Liver (tissue), 9 donors: Measurements from ENCODE around the gene LSMEM2. TPM values are rescaled to one million over a fixed set of nuclear protein-coding genes. Genes with fewer than 3 reads are reported as not detected.
"Not testable (repeated sequence)": the region's sequence is repeated elsewhere in the genome, so short reads cannot be mapped to it uniquely, and the experiment has no call there.

ENCODE experiments used
- DNase-seq: peaks from one replicate; pipeline ENCODE4 v3.0.0-alpha.2; 2017; ENCODE audit warnings: low spot score
- H3K27ac ChIP-seq, 2 donors: one replicate each; pipeline ENCODE4 v1.7.0; 2013; ENCODE audit warnings: inconsistent platforms in 2 of 2, low read length in 2 of 2, control low read depth in 1 of 2, low read depth in 1 of 2, mild to moderate bottlenecking in 1 of 2
- H3K27me3 ChIP-seq, 4 donors: one replicate each; pipeline versions ENCODE4 v1.6.1 to v1.7.0; 2013; ENCODE audit warnings: low read length in 3 of 4, inconsistent platforms in 1 of 4, mild to moderate bottlenecking in 1 of 4, moderate library complexity in 1 of 4; ENCODE audit not compliant: control insufficient read depth in 4 of 4, insufficient read depth in 4 of 4
- H3K36me3 ChIP-seq, 4 donors: one replicate each; pipeline versions ENCODE4 v1.6.1 to v1.7.0; 2013; ENCODE audit warnings: low read length in 3 of 4, mild to moderate bottlenecking in 3 of 4, low read depth in 1 of 4, moderate library complexity in 1 of 4; ENCODE audit not compliant: control insufficient read depth in 4 of 4, insufficient read depth in 3 of 4
- H3K4me1 ChIP-seq, 4 donors: one replicate each; pipeline versions ENCODE4 v1.6.1 to v1.7.0; 2013; ENCODE audit warnings: low read length in 3 of 4, mild to moderate bottlenecking in 3 of 4, moderate library complexity in 1 of 4; ENCODE audit not compliant: control insufficient read depth in 4 of 4, insufficient read depth in 4 of 4
- H3K4me3 ChIP-seq, 3 donors: one replicate each; pipeline versions ENCODE4 v1.6.1 to v1.7.0; 2013; ENCODE audit warnings: low read length in 3 of 3, control low read depth in 1 of 3, low read depth in 1 of 3, mild to moderate bottlenecking in 1 of 3
- H3K9ac ChIP-seq, 2 donors: one replicate each; pipeline ENCODE4 v1.7.0; 2013; ENCODE audit warnings: low read length in 2 of 2, mild to moderate bottlenecking in 2 of 2, moderate library complexity in 2 of 2, control low read depth in 1 of 2, low read depth in 1 of 2
- H3K9me3 ChIP-seq, 4 donors: one replicate each; pipeline versions ENCODE4 v1.6.1 to v1.7.0; 2013; ENCODE audit warnings: low read length in 3 of 4; ENCODE audit not compliant: control insufficient read depth in 4 of 4
- EGR1 ChIP-seq, 2 donors: IDR thresholded peaks; 2 replicates each; pipeline ENCODE4 v1.6.1; 2016 to 2018; ENCODE audit warnings: antibody characterized with exemption in 2 of 2, low read depth in 2 of 2
- FOXA2 ChIP-seq: IDR thresholded peaks from 2 replicates; pipeline ENCODE4 v1.6.1; 2016; ENCODE audit warnings: antibody characterized with exemption
- HNF4G ChIP-seq: IDR thresholded peaks from 2 replicates; pipeline ENCODE4 v1.6.1; 2016; ENCODE audit warnings: antibody characterized with exemption
- NR2F2 ChIP-seq: IDR thresholded peaks from 2 replicates; pipeline ENCODE4 v1.6.1; 2016; ENCODE audit warnings: antibody characterized with exemption
- RAD21 ChIP-seq, 2 donors: IDR thresholded peaks; 2 replicates each; pipeline ENCODE4 v1.6.1; 2016; ENCODE audit warnings: antibody characterized with exemption in 2 of 2, mild to moderate bottlenecking in 2 of 2
- YY1 ChIP-seq: IDR thresholded peaks from 2 replicates; pipeline ENCODE4 v1.6.1; 2016; ENCODE audit warnings: antibody characterized with exemption, mild to moderate bottlenecking
- WGBS: extraction: QIAGEN DNeasy Blood & Tissue Kit; methylation state at CpG from one replicate; pipeline ENCODE4 v1.1.7; 2013; 5-methylcytosine and 5-hydroxymethylcytosine counted together
- polyA plus RNA-seq, 2 donors: library from polyadenylated mRNA; stranded (reverse) in 1 of 2; unstranded in 1 of 2; fragments of 200-250 nt in 1 of 2; fragments of >200 nt in 1 of 2; fragmentation: Nextera tagmentation in 1 of 2; extraction: Ambion mirVana in 1 of 2; gene quantifications; one replicate each; pipeline versions ENCODE4 v1.2.1 to v1.2.3, GENCODE V29; 2013 to 2015
- total RNA-seq, 2 donors: library from RNA; depleted of rRNA; stranded (reverse); fragments of >200 nt; gene quantifications; one replicate each; pipeline ENCODE4 v1.2.3, GENCODE V29; 2014
- TF ChIP-seq, protein P1 (sequence below): IDR thresholded peaks from 2 replicates; pipeline ENCODE4 v1.6.1; 2016; ENCODE audit warnings: antibody characterized with exemption
- TF ChIP-seq, protein P2 (sequence below): IDR thresholded peaks from 2 replicates; pipeline ENCODE4 v1.6.1; 2016; ENCODE audit warnings: antibody characterized with exemption
- TF ChIP-seq, protein P3 (sequence below): IDR thresholded peaks from 2 replicates; pipeline ENCODE4 v1.6.1; 2016; ENCODE audit warnings: antibody characterized with exemption
- TF ChIP-seq, protein P4 (sequence below): IDR thresholded peaks from 2 replicates; pipeline ENCODE4 v1.6.1; 2016; ENCODE audit warnings: antibody characterized with exemption, mild to moderate bottlenecking
- donor health status: healthy.
- donor health status: healthy.
- donor health status: healthy.
- donor health status: healthy.
- donor health status: healthy.

The LSMEM2 gene
- total and polyA plus RNA-seq, 4 donors = 0.03 to 0.08 TPM; not detected in 2

DNA sequence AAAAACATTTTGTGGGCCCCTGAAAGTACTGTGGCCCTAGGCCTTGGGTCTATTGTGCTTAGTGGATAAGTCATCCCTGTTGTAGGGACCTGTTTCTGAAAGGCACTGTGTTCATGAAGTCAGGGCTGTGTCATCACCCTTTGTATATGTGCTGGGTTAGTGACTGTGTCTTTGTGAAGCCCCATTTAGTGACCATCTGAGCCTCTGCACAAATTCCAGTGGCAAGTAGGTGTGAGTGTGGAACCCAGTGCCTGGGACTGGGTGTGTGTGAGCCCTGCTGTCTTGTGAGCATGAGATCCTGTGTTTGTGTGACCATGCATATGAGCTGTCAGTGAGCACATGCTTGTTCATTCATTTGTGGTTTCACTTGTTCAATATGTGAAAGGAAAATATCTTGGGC is 25.7 kb downstream of the LSMEM2 start:
- Histone ChIP-seq H3K27ac (no peak overlapping the region), H3K9me3 (no peaks in the 10 kb centered on the region), H3K4me1 (peaks cover 12 to 39% (median 24%) of the 10 kb centered on the region in 4 donors), H3K9ac (no peak overlapping the region), H3K36me3 (peaks cover 0 to 3% (median 0%) of the 10 kb centered on the region in 4 donors), H3K27me3 (no peaks in the 10 kb centered on the region), H3K4me3 (no peak overlapping the region)
- TF ChIP-seq YY1 (no peak), EGR1 (IDR thresholded peaks at IDR 0.05; ENCODE audit: low read depth in 2 of 2) (no peak), NR2F2 (no peak)
- TF ChIP-seq, protein P1, sequence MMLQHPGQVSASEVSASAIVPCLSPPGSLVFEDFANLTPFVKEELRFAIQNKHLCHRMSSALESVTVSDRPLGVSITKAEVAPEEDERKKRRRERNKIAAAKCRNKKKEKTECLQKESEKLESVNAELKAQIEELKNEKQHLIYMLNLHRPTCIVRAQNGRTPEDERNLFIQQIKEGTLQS = no peak
- no peak for DNase-seq

DNA sequence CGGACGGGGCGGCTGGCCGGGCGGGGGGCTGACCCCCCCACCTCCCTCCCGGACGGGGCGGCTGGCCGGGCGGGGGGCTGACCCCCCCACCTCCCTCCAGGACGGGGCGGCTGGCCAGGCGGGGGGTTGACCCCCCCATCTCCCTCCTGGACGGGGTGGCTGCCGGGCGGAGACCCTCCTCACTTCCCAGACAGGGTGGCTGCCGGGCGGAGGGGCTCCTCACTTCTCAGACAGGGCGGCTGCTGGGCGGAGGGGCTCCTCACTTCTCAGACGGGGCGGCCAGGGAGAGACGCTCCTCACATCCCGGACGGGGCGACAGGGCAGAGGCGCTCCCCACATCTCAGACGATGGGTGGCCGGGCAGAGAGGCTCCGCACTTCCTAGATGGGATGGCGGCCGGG is 33.2 kb downstream of the LSMEM2 start:
- H3K27ac ChIP-seq, H3K9me3 ChIP-seq, H3K9ac ChIP-seq, H3K4me3 ChIP-seq, H3K27me3 ChIP-seq, DNase-seq, H3K36me3 ChIP-seq: not testable (repeated sequence)
- H3K4me1 ChIP-seq = peaks cover 6 to 11% (median 9%) of the 10 kb centered on the region in 4 donors
- WGBS = 94% methylated on average over 32 of the region's 32 CpGs

DNA sequence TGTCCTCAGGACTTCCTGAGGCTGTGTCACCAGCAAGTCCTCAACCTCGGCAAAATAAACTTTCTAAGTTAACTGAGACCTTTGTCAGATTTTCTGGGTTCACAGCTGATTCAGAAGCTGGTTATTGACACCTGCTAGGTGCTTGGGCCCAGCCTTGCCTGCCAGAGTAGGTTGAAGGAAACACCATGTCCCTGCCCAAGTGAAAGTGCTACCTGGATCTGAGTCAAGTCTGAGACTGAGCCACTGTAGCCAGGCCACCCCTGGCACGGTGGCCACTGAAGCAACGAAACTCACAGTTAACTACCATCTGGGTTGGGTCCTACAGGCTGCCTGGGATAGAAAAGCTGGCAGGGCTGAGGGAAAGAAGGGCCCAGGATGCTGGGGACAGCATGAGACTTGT is 35.5 kb downstream of the LSMEM2 start:
- no peak overlapping the region for H3K4me3 ChIP-seq
- H3K9ac ChIP-seq = no peak overlapping the region
- TF ChIP-seq, protein P2, sequence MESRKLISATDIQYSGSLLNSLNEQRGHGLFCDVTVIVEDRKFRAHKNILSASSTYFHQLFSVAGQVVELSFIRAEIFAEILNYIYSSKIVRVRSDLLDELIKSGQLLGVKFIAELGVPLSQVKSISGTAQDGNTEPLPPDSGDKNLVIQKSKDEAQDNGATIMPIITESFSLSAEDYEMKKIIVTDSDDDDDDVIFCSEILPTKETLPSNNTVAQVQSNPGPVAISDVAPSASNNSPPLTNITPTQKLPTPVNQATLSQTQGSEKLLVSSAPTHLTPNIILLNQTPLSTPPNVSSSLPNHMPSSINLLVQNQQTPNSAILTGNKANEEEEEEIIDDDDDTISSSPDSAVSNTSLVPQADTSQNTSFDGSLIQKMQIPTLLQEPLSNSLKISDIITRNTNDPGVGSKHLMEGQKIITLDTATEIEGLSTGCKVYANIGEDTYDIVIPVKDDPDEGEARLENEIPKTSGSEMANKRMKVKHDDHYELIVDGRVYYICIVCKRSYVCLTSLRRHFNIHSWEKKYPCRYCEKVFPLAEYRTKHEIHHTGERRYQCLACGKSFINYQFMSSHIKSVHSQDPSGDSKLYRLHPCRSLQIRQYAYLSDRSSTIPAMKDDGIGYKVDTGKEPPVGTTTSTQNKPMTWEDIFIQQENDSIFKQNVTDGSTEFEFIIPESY = no peak
- TF ChIP-seq YY1 (no peak), HNF4G (no peak), EGR1 (IDR thresholded peaks at IDR 0.05; ENCODE audit: low read depth in 2 of 2) (no peak), FOXA2 (no peak), RAD21 (IDR thresholded peaks at IDR 0.05) (no peak), NR2F2 (no peak)
- TF ChIP-seq, protein P1 = no peak
- TF ChIP-seq, protein P3, sequence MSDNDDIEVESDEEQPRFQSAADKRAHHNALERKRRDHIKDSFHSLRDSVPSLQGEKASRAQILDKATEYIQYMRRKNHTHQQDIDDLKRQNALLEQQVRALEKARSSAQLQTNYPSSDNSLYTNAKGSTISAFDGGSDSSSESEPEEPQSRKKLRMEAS = no peak
- TF ChIP-seq, protein P4, sequence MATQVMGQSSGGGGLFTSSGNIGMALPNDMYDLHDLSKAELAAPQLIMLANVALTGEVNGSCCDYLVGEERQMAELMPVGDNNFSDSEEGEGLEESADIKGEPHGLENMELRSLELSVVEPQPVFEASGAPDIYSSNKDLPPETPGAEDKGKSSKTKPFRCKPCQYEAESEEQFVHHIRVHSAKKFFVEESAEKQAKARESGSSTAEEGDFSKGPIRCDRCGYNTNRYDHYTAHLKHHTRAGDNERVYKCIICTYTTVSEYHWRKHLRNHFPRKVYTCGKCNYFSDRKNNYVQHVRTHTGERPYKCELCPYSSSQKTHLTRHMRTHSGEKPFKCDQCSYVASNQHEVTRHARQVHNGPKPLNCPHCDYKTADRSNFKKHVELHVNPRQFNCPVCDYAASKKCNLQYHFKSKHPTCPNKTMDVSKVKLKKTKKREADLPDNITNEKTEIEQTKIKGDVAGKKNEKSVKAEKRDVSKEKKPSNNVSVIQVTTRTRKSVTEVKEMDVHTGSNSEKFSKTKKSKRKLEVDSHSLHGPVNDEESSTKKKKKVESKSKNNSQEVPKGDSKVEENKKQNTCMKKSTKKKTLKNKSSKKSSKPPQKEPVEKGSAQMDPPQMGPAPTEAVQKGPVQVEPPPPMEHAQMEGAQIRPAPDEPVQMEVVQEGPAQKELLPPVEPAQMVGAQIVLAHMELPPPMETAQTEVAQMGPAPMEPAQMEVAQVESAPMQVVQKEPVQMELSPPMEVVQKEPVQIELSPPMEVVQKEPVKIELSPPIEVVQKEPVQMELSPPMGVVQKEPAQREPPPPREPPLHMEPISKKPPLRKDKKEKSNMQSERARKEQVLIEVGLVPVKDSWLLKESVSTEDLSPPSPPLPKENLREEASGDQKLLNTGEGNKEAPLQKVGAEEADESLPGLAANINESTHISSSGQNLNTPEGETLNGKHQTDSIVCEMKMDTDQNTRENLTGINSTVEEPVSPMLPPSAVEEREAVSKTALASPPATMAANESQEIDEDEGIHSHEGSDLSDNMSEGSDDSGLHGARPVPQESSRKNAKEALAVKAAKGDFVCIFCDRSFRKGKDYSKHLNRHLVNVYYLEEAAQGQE = no peak
- no peaks in the 10 kb centered on the region for H3K27me3 ChIP-seq
- H3K27ac ChIP-seq = no peak overlapping the region
- H3K9me3 ChIP-seq = no peaks in the 10 kb centered on the region
- peaks cover 0 to 10% (median 2%) of the 10 kb centered on the region in 4 donors for H3K36me3 ChIP-seq
- H3K4me1 ChIP-seq = peaks cover 8 to 24% (median 20%) of the 10 kb centered on the region in 4 donors
- DNase-seq = no peak
- WGBS = 82% methylated on average over 3 of the region's 3 CpGs
